IPS DF 4.7 (cell line): ENCODE results near the gene NOX5.

Experiments
- DNase-seq: peaks from one replicate; pipeline ENCODE4 v3.0.0-alpha.2; 2013; ENCODE audit warnings: low spot score; ENCODE audit errors: extremely low read depth

NOX5 gene

GRCh38 chr15:69021895-69022294 is 7.4 kb downstream of the NOX5 start:
- no peak for DNase-seq

DNA sequence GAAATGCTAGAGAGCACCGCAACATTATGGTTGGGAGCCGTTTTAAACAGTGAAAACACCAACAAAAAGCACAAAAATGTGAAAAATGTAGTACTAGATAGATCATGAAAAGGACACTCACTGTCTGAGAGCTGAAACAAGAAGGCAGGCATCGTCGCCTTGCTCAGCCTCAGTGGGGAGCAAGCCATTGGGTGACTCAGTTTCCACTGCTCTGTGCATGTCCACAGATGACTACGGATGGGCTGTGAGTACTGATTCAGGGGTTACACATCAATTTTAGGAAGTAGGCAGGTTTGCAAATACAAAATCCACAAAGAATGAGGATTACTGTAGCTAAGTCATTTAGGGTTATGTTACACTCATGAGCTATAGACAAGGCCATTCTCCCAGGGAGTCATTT is 10.8 kb downstream of the NOX5 start:
- no peak for DNase-seq

DNA sequence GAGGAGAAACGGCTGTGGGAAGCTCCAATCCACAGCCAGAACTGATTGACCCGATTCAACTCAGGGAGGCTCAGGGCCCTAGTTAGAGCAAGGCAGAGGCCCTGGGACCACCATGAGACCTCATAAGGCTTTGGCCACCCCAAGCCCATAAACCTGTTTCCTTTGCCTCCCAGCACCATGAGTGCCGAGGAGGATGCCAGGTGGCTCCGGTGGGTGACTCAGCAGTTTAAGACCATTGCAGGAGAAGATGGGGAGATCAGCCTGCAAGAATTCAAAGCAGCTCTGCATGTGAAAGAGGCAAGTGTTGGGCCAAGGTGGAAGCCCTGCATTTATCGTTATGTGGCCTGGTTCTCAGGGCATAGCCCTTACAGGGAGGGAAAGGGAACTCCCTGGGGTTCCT is 11.9 kb downstream of the NOX5 start:
- DNase-seq, result no peak

- no peak for DNase-seq
These were observed 13.6 kb downstream of the NOX5 start for GRCh38 chr15:69027976-69028518.

- no peak for DNase-seq
These were observed 16.8 kb downstream of the NOX5 start for GRCh38 chr15:69031013-69032001.

DNA sequence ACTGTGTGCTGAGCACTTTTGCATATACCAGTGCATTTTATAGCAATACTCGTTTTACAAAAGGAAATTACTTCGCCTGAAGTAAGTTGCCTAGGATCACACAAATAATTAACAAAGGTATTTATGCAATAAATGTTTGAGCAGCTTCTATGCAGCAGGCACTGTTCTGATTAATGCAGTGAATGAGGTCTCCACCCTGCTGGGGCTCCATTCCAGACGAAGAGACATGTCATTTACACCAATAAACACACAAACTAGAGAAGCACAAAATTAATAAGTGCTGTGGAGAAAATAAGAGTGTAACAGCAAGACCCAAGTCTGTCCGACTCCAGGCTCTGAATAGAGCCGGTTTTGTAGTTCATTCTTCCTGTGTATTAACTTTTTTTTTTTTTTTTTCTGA is 17.5 kb downstream of the NOX5 start:
- DNase-seq, result no peak

- DNase-seq, result no peak
These were observed 18.3 kb downstream of the NOX5 start for GRCh38 chr15:69032703-69033373.

DNA sequence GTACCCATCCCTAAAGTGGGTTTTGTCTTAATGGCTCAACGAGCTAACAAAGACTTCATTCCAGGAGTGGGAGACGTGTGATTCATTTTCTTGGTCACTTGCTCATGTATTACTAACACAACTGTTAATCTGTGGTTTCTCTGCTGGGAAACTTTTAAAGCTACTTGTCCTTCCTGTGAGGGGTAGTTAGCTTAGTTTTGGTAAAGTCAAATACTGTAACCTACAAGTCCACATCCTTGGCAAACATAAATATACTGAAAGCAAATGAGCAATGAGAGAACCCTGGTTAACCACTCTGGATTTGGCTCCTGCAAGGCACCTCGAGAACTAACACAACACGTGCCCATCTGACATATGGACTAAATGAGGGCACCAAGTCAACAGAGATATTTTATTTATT is 19.9 kb downstream of the NOX5 start:
- DNase-seq, result no peak

GRCh38 chr15:69035205-69035917 is 20.9 kb downstream of the NOX5 start:
- no peak for DNase-seq

- no peak for DNase-seq
These were observed 21.4 kb downstream of the NOX5 start for GRCh38 chr15:69035918-69036258.

GRCh38 chr15:69036826-69037225 is 22.3 kb downstream of the NOX5 start:
- DNase-seq, result no peak

- DNase-seq, result no peak
These were observed 23.0 kb downstream of the NOX5 start for GRCh38 chr15:69037482-69037881.

DNA sequence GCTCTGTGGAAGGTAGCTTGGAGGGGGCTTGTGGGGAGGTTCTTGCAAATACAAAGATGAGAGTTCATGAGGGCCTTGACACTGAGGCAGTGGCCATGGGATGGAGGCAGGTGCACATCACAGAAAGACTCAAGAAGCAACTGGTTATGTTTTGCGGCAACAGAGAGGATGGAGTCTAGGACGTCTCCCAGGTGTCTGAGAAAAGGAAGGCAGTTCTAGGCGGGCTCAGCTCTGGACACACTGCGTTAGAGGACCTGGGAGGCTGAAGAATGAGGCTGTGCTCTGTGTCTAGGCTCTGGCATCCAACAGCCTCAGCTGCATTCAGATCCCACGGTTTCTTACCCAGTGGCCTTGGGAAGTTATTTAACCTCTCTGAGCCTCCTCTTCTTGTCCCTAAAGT is 23.5 kb downstream of the NOX5 start:
- DNase-seq, result no peak

DNA sequence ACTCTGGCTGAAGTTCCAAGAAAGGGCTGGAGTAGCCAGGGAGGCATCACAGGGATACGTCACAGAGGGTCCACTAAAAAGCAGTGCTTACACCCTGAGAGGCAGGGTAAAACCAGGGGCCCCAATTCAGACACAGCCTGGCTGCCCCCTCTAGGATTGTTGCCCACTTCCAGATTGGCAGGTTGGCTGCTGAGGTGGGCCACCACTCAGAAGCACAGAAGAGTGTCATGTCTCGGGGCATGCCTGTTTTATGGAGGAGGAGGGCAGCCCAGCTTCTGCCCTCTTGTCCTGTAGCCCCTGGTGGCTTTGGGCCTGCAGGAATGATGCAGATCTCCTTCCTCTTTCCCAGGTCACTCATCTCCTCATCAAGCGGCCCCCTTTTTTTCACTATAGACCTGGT is 24.0 kb downstream of the NOX5 start:
- no peak for DNase-seq

DNA sequence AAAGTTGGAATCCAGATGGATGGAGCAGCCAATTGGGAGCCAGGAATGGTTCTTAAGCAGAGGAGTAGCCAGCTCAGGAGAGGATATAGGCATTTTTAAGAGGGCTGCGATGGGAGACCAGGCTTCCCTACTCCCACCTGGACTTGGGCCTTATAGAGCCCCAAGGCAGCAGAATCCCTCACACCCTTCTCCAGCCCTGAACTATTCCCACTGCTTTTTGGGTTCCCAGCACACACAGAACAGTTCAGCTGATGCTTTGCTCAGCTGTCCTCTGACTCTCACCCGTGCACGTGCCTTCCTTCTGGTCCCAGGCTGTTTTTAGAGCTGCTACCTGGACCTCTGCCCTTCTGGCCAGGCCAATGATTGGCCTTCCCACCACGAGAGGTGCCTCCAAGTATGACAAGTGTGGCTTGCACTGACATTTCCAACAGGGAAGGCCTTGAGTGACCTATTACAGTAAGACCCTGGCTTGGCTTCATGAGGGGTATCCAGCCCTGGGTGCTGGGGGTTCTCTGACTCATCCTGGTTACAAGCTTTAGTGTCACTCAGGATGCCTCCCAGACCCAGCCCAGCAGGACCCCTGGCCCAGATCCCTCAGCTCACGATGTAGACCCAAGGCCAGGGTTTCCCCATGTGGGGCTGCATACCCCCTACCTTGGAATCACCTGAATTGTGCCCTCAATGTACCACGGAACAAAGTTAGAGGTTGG is 25.2 kb downstream of the NOX5 start:
- DNase-seq, result no peak

GRCh38 chr15:69042531-69042930 is 28.0 kb downstream of the NOX5 start:
- no peak for DNase-seq

- DNase-seq, result no peak
These were observed 31.3 kb downstream of the NOX5 start for GRCh38 chr15:69045802-69046201.

- DNase-seq, result no peak
These were observed 32.3 kb downstream of the NOX5 start for GRCh38 chr15:69046781-69047180.

DNA sequence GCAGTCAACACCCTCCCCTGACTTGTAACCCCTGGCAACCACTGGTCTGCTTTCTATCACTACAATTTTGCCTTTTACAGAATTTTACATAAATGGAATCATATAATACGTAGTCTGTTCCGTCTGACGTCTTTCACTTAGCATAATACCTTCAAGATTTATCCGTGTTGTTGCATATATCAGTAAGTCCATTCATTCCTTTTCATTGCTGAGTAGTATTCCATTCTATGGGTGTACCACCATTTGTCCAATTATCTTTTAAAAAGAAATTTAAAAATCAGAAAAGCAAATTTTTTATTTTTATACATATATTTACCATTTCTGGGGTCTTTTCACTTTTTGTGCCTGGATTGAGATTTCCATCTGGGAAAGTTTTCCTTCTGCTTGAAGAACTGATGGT is 35.5 kb downstream of the NOX5 start:
- DNase-seq, result no peak

DNA sequence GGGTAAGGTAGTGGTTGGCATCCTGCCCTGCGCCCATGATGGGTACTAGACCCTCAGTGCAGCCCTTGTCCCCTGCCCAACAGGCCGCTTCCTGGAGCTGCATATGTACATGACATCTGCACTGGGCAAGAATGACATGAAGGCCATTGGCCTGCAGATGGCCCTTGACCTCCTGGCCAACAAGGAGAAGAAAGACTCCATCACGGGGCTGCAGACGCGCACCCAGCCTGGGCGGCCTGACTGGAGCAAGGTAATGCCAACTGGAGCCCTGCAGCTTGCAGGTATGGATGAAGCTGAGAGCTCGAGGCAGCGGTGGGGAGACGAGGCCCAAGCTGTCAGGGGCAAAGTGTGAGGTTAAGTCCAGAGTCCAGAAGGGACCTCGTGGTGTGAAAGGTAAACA is 40.8 kb downstream of the NOX5 start:
- no peak for DNase-seq

GRCh38 chr15:69056365-69056764 is 41.9 kb downstream of the NOX5 start:
- DNase-seq, result no peak
